Fibroblast of lung (primary cell): Measurements from ENCODE around the gene SLC25A10. TPM values are rescaled to one million over a fixed set of nuclear protein-coding genes. Genes with fewer than 3 reads are reported as not detected.

Experiments
- DNase-seq, 2 donors: peaks; one replicate each; pipeline versions ENCODE4 v3.0.0 to v3.0.0-alpha.2; 2010; ENCODE audit warnings: low read depth in 2 of 2
- H2AFZ ChIP-seq: 2 replicates; pipeline ENCODE4 v1.5.1; 2012; ENCODE audit warnings: low read length, control low read depth, inconsistent platforms
- H3K27ac ChIP-seq: 2 replicates; pipeline ENCODE4 v1.5.1; 2011; ENCODE audit warnings: low read length, control low read depth; ENCODE audit not compliant: insufficient read depth
- H3K27me3 ChIP-seq: 2 replicates; pipeline ENCODE4 v1.5.1; 2011; ENCODE audit warnings: mild to moderate bottlenecking, low read length; ENCODE audit not compliant: control insufficient read depth, insufficient read depth
- H3K36me3 ChIP-seq: 2 replicates; pipeline ENCODE4 v1.5.1; 2011; ENCODE audit warnings: low read length; ENCODE audit not compliant: control insufficient read depth, insufficient read depth
- H3K4me1 ChIP-seq: 2 replicates; pipeline ENCODE4 v1.5.1; 2011; ENCODE audit warnings: low read length; ENCODE audit not compliant: control insufficient read depth, insufficient read depth; ENCODE audit errors: extremely low read depth
- H3K4me2 ChIP-seq: 2 replicates; pipeline ENCODE4 v1.5.1; 2011; ENCODE audit warnings: low read length, control low read depth; ENCODE audit not compliant: insufficient read depth; ENCODE audit errors: extremely low read depth
- H3K4me3 ChIP-seq, 4 experiments: fragments of 200-600 bp in 1 of 4; sonication (generic) in 1 of 4; replicated peaks in 1 of 4; 2 replicates each; pipeline ENCODE4 v1.5.1; 2011 to 2016; ENCODE audit warnings: low read length in 4 of 4, low read depth in 3 of 4, mild to moderate bottlenecking in 3 of 4, control low read depth in 2 of 4, inconsistent platforms in 1 of 4, mixed read lengths in 1 of 4; ENCODE audit not compliant: insufficient read depth in 1 of 4; ENCODE audit errors: control extremely low read depth in 1 of 4
- H3K79me2 ChIP-seq: 2 replicates; pipeline ENCODE4 v1.5.1; 2012; ENCODE audit warnings: mild to moderate bottlenecking, low read length, inconsistent platforms; ENCODE audit not compliant: control insufficient read depth, insufficient read depth
- H3K9ac ChIP-seq: 2 replicates; pipeline ENCODE4 v1.5.1; 2011; ENCODE audit warnings: mild to moderate bottlenecking, low read length, control low read depth; ENCODE audit not compliant: insufficient read depth
- H3K9me3 ChIP-seq: 2 replicates; pipeline ENCODE4 v1.5.1; 2012; ENCODE audit warnings: low read depth, low read length; ENCODE audit not compliant: control insufficient read depth, insufficient read depth
- H4K20me1 ChIP-seq: 2 replicates; pipeline ENCODE4 v1.5.1; 2011; ENCODE audit warnings: low read length; ENCODE audit not compliant: control insufficient read depth, insufficient read depth; ENCODE audit errors: extremely low read depth
- EZH2 ChIP-seq: IDR thresholded peaks from 2 replicates; pipeline ENCODE4 v1.5.1; 2012; ENCODE audit warnings: low read length, control low read depth, mild to moderate bottlenecking; ENCODE audit errors: missing control alignments
- polyA plus RNA-seq, 2 donors: library from polyadenylated mRNA; depleted of rRNA in 1 of 2; stranded (reverse) in 1 of 2; unstranded in 1 of 2; fragments of >200 nt; gene quantifications; 2 replicates each; pipeline ENCODE4 v1.2.1, GENCODE V29; 2011 to 2012; ENCODE audit warnings: missing spikeins in 1 of 2
- total RNA-seq: library from RNA; depleted of rRNA; stranded (reverse); fragments of >200 nt; gene quantifications from 2 replicates; pipeline ENCODE4 v1.2.1, GENCODE V29; 2014
- TF ChIP-seq, protein P1 (sequence below), 2 donors: IDR thresholded peaks in 1 of 2; conservative IDR thresholded peaks in 1 of 2; 1 replicate in 1 of 2; 2 replicates in 1 of 2; pipeline ENCODE4 v1.5.1; 2011 to 2012; ENCODE audit warnings: low read length in 2 of 2, control low read depth in 1 of 2, inconsistent platforms in 1 of 2, low read depth in 1 of 2, mild to moderate bottlenecking in 1 of 2

The SLC25A10 gene
- total and polyA plus RNA-seq, 2 donors (not counting 1 experiment from before 2014, with no cell fraction given) = 3.7 to 5.8 TPM

DNA sequence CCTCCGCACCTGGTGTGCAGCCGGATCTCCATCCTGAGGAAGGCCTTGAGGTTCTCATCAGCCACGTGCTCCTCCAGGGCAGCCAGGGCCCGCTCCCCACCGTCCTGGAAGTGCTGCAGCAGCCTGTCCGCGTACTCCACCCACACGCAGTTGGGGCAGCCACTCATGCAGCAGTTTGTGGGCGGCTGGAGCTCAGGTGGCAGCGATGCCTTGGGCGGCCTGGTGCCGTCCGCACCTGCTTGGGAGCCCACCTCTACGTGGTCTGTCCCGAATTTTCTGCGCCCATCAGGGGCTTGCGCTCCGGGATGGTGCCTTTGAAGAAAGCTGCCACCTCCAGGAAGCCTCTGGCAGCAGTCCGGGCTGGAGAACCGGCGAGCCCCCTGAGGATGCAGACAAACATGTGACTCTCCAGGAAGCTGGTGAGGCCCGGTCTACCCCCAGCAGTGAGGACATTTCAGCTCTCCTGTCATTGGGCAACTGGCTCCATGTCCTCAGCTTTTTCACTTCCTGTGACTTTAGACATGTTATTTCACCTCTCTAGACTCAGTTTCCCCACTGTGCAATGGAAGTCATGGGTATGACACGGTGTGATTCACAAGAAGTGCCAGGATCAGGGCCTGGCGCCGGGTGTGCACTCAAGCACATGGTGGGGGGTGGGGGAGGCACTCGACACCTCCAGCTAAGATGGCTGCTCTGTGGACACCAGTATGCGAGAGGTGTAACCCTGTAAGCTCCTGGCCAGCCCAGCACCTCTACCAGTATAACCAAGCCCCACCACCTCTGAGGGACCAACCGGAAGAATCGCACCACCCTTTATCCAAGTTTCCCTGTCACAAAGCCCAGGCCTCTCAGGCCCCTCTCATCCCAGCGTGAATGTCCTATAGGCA lies 46.6 kb upstream of the SLC25A10 start:
- DNase-seq = peak; percentile 21 to 23
- TF ChIP-seq, protein P1, sequence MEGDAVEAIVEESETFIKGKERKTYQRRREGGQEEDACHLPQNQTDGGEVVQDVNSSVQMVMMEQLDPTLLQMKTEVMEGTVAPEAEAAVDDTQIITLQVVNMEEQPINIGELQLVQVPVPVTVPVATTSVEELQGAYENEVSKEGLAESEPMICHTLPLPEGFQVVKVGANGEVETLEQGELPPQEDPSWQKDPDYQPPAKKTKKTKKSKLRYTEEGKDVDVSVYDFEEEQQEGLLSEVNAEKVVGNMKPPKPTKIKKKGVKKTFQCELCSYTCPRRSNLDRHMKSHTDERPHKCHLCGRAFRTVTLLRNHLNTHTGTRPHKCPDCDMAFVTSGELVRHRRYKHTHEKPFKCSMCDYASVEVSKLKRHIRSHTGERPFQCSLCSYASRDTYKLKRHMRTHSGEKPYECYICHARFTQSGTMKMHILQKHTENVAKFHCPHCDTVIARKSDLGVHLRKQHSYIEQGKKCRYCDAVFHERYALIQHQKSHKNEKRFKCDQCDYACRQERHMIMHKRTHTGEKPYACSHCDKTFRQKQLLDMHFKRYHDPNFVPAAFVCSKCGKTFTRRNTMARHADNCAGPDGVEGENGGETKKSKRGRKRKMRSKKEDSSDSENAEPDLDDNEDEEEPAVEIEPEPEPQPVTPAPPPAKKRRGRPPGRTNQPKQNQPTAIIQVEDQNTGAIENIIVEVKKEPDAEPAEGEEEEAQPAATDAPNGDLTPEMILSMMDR (conservative IDR thresholded peaks at IDR 0.05 in 1 of 2, IDR thresholded peaks at IDR 0.05 in 1 of 2; ENCODE audit: low read depth in 1 of 2, low read length in 2 of 2) = no peak
- TF ChIP-seq EZH2 = no peak
- Histone ChIP-seq H3K4me3 (peak overlapping the region; percentile 66 to 98 (median 92)), H3K9ac (peak overlapping the region; percentile 91), H3K36me3 (peaks cover 16% of the 10 kb centered on the region), H4K20me1 (no peaks in the 10 kb centered on the region), H3K9me3 (no peaks in the 10 kb centered on the region), H3K4me2 (peak overlapping the region; percentile 100), H3K4me1 (peaks cover 9% of the 10 kb centered on the region), H3K79me2 (peaks cover 27% of the 10 kb centered on the region), H3K27me3 (no peaks in the 10 kb centered on the region), H3K27ac (peak overlapping the region; percentile 90), H2AFZ (peak overlapping the region; percentile 76)

GRCh38 chr17:81666092-81666341 lies 46.1 kb upstream of the SLC25A10 start:
- Histone ChIP-seq H3K9me3 (no peaks in the 10 kb centered on the region), H3K4me2 (peak overlapping the region; percentile 100), H3K27ac (peak overlapping the region; percentile 90), H4K20me1 (no peaks in the 10 kb centered on the region), H3K9ac (peak overlapping the region; percentile 91), H3K36me3 (peaks cover 17% of the 10 kb centered on the region), H3K4me3 (peak overlapping the region; percentile 66 to 98 (median 92)), H2AFZ (peak overlapping the region; percentile 76), H3K27me3 (no peaks in the 10 kb centered on the region), H3K79me2 (peaks cover 27% of the 10 kb centered on the region), H3K4me1 (peaks cover 9% of the 10 kb centered on the region)
- peak in 1 of 2 donors; percentile 22 for DNase-seq
- TF ChIP-seq, protein P1 (conservative IDR thresholded peaks at IDR 0.05 in 1 of 2, IDR thresholded peaks at IDR 0.05 in 1 of 2; ENCODE audit: low read depth in 1 of 2, low read length in 2 of 2) = no peak
- no peak for TF ChIP-seq EZH2

DNA sequence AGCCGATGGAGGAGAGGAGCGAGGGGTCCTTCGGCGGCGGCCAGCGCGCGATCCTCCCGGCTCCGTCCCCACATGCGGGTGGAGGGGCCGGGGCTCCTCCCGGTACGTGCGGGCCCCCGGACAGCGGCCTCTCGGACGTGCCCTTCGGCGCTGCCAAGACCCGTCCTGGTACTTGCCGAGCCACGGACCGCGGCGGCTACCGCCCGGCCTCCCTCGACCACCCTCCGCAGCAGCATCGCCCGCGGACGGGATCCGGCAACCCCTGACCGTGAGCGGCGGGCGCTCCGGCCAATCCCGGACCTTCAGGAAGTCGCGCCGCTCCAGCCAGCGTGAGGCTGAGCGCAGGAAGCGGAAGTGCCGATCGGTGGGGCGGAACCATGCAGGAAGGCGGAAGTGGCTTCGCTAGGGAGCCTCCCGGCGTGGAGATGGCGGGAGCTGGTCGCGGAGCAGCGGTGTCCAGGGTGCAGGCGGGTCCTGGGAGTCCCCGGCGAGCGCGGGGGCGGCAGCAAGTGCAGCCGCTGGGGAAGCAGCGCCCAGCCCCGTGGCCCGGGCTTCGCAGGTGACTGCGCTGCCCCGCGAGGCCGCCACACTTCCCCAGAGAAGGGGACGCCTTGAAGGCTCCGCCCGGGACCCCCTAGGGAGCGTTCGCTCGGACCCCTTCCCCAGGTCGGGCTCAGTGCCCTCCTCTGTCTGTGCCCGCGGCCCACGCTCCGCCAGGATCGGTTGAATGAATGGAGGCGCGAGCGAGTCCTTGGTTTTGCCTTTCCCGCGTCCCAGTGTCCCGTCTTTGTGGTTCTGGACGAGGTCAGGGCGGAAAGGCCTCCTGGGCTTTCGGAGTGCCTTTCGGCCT lies 45.5 kb upstream of the SLC25A10 start, which contains the start of the genes CCDC137 and OXLD1:
Gene CCDC137, plus strand, starts transcription at position 396 of the 850 bp plus-strand sequence. Its CDS starts 30 bp downstream, at position 426.
Gene OXLD1, minus strand, starts transcription at position 264 of the 850 bp plus-strand sequence. Its CDS starts 28 bp downstream, at position 236.
- Histone ChIP-seq H3K9me3 (no peaks in the 10 kb centered on the region), H3K27me3 (no peaks in the 10 kb centered on the region), H3K4me2 (peak within 1 kb of the TSS; percentile 100), H3K4me3 (peak within 1 kb of the TSS; percentile 66 to 98 (median 92)), H3K27ac (peak within 1 kb of the TSS; percentile 90), H2AFZ (peak within 1 kb of the TSS; percentile 76), H3K79me2 (peaks cover 27% of the 10 kb centered on the region), H4K20me1 (no peaks in the 10 kb centered on the region), H3K36me3 (peaks cover 22% of the 10 kb centered on the region), H3K9ac (peak within 1 kb of the TSS; percentile 91), H3K4me1 (peaks cover 9% of the 10 kb centered on the region)
- DNase-seq = peak; percentile 96 to 97
- no peak for TF ChIP-seq EZH2
- TF ChIP-seq, protein P1 (conservative IDR thresholded peaks at IDR 0.05 in 1 of 2, IDR thresholded peaks at IDR 0.05 in 1 of 2; ENCODE audit: low read depth in 1 of 2, low read length in 2 of 2) = no peak
